ENCODE results near the gene SLC5A2. TPM values are rescaled to one million over a fixed set of nuclear protein-coding genes. Genes with fewer than 3 reads are reported as not detected.
A peak's percentile ranks its signal among the peaks of the same experiment; 100 is the strongest.

The SLC5A2 gene
- total RNA-seq, 2 donors from 2014 or later: not detected

DNA sequence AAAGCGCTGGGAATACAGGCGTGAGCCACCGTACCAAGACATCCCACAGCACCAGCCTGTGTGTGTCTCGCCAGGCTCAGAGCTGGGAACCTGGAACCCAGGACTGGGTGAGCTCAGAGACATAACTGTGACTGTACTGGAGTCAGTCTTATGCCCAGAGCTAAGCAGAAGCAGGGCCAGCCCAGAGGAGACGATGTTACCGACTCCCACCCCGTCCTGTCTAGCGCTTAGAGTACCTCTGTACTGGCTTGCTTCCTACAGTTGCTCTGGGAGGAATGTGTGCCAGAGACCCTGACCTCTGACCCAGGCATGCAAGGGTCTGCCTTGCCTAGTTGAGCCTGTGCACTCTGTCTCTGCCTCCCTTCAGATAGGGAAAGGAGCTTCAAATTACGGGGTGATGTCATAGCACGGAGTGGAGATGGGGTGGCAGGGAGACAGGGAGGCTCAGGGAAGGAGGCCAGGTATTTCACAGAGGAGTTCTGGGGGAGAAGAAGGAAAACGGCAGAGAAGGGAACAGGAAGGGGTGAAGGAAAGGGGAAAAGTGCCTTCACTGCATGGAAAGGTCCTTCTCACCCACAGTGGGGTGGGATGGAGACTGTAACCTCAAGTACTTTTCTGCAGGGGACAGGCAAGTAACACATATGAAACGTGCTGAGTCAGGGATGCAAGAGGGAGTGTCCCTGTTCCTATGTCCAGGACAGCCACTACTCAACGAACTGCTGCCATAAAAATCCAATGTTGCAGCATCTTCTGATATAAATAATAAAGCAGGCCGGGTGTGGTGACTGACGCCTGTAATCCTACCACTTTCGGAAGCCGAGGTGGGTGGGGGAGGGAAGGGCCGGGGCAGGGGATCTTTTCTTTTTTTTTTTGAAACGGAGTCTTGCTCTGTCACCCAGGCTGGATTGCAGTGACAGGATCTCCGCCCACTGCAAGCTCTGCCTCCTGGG, 29.4 kb upstream of the SLC5A2 start:
- peak; percentile 83 for DNase-seq (ENCODE audit: low spot score)
- TF ChIP-seq CTCF (IDR thresholded peaks at IDR 0.05): no peak

GRCh38 chr16:31455601-31456314, 27.2 kb upstream of the SLC5A2 start:
- peak in 1 of 2 donors; percentile 29 for TF ChIP-seq CTCF (IDR thresholded peaks at IDR 0.05)
- Histone ChIP-seq H3K9me3 (no peaks in the 10 kb centered on the region), H3K27ac (peak overlapping the region in 1 of 2 donors; percentile 14), H3K4me3 (no peak overlapping the region), H3K4me1 (peaks cover 0 to 80% of the 10 kb centered on the region in 2 donors), H3K36me3 (no peaks in the 10 kb centered on the region), H3K27me3 (no peaks in the 10 kb centered on the region)
- DNase-seq (ENCODE audit: low spot score): no peak

More for the DNA sequence above, 29.4 kb upstream of the SLC5A2 start:
- peak overlapping the region; percentile 67 to 70 for H3K27ac ChIP-seq
- H3K4me1 ChIP-seq: peaks cover 0 to 72% of the 10 kb centered on the region in 2 donors
- H3K36me3 ChIP-seq: no peaks in the 10 kb centered on the region
- H3K27me3 ChIP-seq: no peaks in the 10 kb centered on the region
- peak overlapping the region in 1 of 2 donors; percentile 11 for H3K4me3 ChIP-seq
- no peaks in the 10 kb centered on the region for H3K9me3 ChIP-seq

- no peak for TF ChIP-seq CTCF (IDR thresholded peaks at IDR 0.05)
- Histone ChIP-seq H3K9me3 (no peaks in the 10 kb centered on the region), H3K27me3 (no peaks in the 10 kb centered on the region), H3K36me3 (peaks cover 4% of the 10 kb centered on the region), H3K4me3 (peak overlapping the region in 1 of 2 donors; percentile 73), H3K27ac (peak overlapping the region; percentile 98), H3K4me1 (peaks cover 0 to 73% of the 10 kb centered on the region in 2 donors)
- DNase-seq (ENCODE audit: low spot score): no peak
These were observed 25.9 kb upstream of the SLC5A2 start for GRCh38 chr16:31456988-31457360.

DNA sequence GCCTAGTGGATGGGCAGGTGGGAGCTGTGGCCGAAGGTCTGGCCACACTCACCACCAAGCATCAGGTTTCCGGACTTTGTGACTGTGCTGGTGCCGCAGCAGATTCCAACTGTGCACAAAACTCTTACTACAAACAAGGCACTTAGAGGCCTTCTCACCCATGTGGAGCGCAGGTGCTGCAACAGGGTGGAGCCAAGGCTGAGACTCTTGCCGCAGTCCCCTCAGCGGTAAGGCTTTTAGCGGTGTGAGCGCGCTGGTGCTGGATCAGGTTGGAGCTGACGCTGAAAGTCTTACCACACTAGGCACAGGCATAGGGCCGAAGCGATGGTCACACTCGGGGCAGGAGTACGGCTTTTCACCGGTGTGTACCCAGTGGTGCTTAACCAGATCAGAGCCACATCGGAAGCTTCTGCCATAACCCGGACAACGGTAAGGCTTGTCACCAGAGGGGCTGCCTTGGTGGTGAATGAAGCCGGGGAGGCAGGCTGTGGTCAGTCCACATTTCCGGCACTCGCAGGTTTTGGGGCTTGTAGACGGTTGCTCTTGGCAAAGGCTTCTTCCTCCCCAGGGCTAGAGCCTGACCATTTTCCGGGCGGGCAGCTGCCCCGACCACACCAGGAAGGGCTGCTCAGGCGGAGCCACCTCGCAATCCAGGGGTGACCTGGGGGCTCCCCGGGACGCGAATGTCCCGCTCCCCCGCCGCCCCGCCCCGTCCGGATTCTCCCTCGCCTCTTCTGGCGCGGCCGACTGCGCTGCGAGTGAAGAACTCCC, 24.7 kb upstream of the SLC5A2 start:
- peaks cover 15% of the 10 kb centered on the region for H3K36me3 ChIP-seq
- peak in 1 of 2 donors; percentile 29 for TF ChIP-seq CTCF (IDR thresholded peaks at IDR 0.05)
- peaks cover 0 to 60% of the 10 kb centered on the region in 2 donors for H3K4me1 ChIP-seq
- DNase-seq (ENCODE audit: low spot score): no peak
- H3K27ac ChIP-seq: peak overlapping the region; percentile 98
- H3K9me3 ChIP-seq: no peaks in the 10 kb centered on the region
- peak overlapping the region; percentile 73 to 76 for H3K4me3 ChIP-seq
- H3K27me3 ChIP-seq: no peaks in the 10 kb centered on the region

GRCh38 chr16:31458844-31459686, 23.9 kb upstream of the SLC5A2 start, which contains the start of gene ARMC5:
Gene ARMC5, plus strand, starts transcription at chr16:31459501. Its CDS starts 24 bp downstream, at chr16:31459525.
- peak within 1 kb of the TSS; percentile 98 for H3K27ac ChIP-seq
- TF ChIP-seq CTCF (IDR thresholded peaks at IDR 0.05): peak; percentile 57 to 81
- H3K9me3 ChIP-seq: no peaks in the 10 kb centered on the region
- peak; percentile 98 for DNase-seq (ENCODE audit: low spot score)
- peak within 1 kb of the TSS; percentile 73 to 76 for H3K4me3 ChIP-seq
- H3K27me3 ChIP-seq: no peaks in the 10 kb centered on the region
- peaks cover 0 to 52% of the 10 kb centered on the region in 2 donors for H3K4me1 ChIP-seq
- H3K36me3 ChIP-seq: peaks cover 22% of the 10 kb centered on the region

All from right atrium auricular region (tissue), 2 donors.